Adrenal gland (tissue), 5 donors: ENCODE results near the gene STX19.

Source experiments
- CTCF ChIP-seq, 6 experiments: fragments of 450-650 bp in 4 of 6; fragments of 200-600 bp in 2 of 6; sonication (generic) in 1 of 6; IDR thresholded peaks; 1 replicate in 5 of 6; 2 replicates in 1 of 6; pipeline versions ENCODE4 v1.5.1 to v1.8.0; 2016 to 2021; ENCODE audit warnings: antibody characterized with exemption in 6 of 6, mild to moderate bottlenecking in 2 of 6, moderate library complexity in 1 of 6
- POLR2A ChIP-seq, 2 donors: fragments of 450-650 bp; IDR thresholded peaks; one replicate each; pipeline ENCODE4 v1.6.1; 2017; ENCODE audit warnings: antibody characterized with exemption in 2 of 2, mild to moderate bottlenecking in 2 of 2, moderate library complexity in 1 of 2
- donor health status: DM: no; HTN: no; CAD: no.

GRCh38 chr3:94009608-94010007 lies 18.8 kb downstream of the STX19 start:
- TF ChIP-seq CTCF (IDR thresholded peaks at IDR 0.05) = no peak
- TF ChIP-seq POLR2A (IDR thresholded peaks at IDR 0.05) = no peak
